Hair follicle dermal papilla cell (primary cell): Measurements from ENCODE around the gene CCDC80. TPM values are rescaled to one million over a fixed set of nuclear protein-coding genes. Genes with fewer than 3 reads are reported as not detected.

ENCODE experiments used
- total RNA-seq: library from RNA; depleted of rRNA; stranded (reverse); fragments of >200 nt; gene quantifications from 2 replicates; pipeline ENCODE4 v1.2.3, GENCODE V29; 2012

The CCDC80 gene, protein sequence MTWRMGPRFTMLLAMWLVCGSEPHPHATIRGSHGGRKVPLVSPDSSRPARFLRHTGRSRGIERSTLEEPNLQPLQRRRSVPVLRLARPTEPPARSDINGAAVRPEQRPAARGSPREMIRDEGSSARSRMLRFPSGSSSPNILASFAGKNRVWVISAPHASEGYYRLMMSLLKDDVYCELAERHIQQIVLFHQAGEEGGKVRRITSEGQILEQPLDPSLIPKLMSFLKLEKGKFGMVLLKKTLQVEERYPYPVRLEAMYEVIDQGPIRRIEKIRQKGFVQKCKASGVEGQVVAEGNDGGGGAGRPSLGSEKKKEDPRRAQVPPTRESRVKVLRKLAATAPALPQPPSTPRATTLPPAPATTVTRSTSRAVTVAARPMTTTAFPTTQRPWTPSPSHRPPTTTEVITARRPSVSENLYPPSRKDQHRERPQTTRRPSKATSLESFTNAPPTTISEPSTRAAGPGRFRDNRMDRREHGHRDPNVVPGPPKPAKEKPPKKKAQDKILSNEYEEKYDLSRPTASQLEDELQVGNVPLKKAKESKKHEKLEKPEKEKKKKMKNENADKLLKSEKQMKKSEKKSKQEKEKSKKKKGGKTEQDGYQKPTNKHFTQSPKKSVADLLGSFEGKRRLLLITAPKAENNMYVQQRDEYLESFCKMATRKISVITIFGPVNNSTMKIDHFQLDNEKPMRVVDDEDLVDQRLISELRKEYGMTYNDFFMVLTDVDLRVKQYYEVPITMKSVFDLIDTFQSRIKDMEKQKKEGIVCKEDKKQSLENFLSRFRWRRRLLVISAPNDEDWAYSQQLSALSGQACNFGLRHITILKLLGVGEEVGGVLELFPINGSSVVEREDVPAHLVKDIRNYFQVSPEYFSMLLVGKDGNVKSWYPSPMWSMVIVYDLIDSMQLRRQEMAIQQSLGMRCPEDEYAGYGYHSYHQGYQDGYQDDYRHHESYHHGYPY
- total RNA-seq = 770 and 854 TPM in 2 replicates

DNA sequence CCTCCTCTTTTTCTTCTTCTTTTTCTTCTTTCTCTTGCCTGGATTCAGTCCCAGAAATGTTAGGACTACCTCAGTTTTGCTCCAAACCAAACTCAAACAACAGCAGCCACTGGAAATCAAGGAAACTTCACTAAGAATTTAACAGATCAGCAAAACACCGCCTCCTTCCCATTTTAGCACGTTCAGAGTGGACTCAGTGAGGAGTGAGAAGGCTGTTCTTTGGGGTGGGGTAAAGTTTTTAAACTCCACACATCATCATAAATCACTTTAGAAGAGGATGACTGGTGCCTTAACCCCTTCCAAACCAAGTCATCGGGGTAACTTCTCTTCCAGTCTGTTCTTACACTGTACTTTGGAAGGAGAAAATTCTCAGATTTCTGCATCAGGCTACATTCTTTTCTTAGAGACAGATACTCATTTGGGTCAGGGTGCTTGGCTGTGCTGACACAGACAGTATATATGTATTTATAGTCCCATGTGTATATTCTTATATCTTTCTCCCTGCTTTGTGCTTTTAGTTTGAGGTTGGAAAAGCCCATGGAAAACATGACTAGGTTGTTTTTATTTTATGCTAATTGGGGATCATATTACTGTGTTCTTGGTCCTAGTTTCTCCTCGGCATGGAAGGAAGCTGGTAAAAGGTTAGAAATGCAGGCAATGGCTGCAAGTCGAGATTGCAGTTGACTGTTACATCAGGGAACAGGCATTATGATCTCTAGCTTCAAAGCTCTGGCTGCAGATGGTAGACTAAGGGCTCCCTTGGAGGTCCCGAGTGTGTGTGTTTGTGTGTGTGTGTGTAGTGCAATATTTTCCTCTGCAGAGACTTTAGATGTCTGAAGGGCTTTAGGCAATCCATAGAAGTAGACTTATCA, at the start of gene CCDC80:
Gene CCDC80 (minus strand): TSS at position 214 of the 872 bp plus-strand sequence. CDS start 1,238 bp downstream, outside the sequence.

DNA sequence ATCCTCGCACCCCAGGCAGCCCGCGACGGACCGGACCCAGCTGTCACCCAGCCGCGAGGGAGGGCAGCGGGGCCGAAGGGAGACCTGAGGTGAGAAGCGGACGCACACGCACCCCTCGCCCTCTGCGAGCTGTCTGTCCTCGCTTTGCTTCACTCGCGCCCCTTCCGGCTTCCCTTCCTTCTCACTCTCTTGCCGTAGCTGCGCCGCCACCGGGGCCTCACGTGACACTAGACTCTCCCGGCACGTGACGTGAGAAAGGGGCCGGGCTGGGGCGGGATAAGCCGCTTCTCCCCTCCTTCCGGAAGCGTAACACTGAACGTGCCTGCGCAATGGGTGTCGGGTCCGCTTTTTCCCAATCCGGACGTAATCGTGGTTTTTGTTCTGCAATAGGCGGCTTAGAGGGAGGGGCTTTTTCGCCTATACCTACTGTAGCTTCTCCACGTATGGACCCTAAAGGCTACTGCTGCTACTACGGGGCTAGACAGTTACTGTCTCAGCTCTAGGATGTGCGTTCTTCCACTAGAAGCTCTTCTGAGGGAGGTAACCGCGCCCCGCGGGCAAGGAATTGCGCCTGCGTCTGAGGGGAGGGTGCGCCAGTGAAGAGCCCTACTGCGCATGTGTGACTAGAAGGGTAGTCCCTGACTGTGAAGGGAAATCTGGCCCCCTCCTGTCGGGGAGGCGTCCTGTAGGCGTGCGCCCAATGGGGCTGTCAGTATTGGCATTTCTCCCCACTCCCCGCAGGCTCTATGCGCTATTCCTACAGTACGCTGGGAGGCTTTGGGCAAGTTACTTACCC, 79.0 kb downstream of the CCDC80 start, which contains the start of the genes ATG3 and SLC35A5:
Gene ATG3 (minus strand): TSS at position 229 of the 796 bp plus-strand sequence. CDS start 434 bp downstream, outside the sequence.
Gene SLC35A5 (plus strand): TSS at position 312 of the 796 bp plus-strand sequence. CDS start 1,359 bp downstream, outside the sequence.

Other genes starting within 250 kb of the CCDC80 start
- under 0.01 TPM in 1 of 2 replicates, not detected in the other for gene BTLA, start 141.7 kb downstream of the CCDC80 start, total RNA-seq
- gene ATG3, start 79.2 kb downstream of the CCDC80 start, total RNA-seq = 52.7 and 61.7 TPM in 2 replicates
- gene SLC35A5, start 79.1 kb downstream of the CCDC80 start, total RNA-seq = 24.2 and 48.7 TPM in 2 replicates
- gene CD200R1L, start 205.7 kb upstream of the CCDC80 start, total RNA-seq = not detected in 2 replicates